Heart left ventricle (tissue), 16 donors: ENCODE measurements around the gene TRMU. TPM values are rescaled to one million over a fixed set of nuclear protein-coding genes. Genes with fewer than 3 reads are reported as not detected.

Experiments
- ATAC-seq, 4 donors: fragments of 200-7000 bp; cut with Tn5 transposase; one replicate each; pipeline ENCODE4 v1.9.1; 2020 to 2022; ENCODE audit warnings: moderate library complexity in 4 of 4, mild to moderate bottlenecking in 3 of 4, moderate number of reproducible peaks in 1 of 4
- DNase-seq, 5 donors: peaks; one replicate each; pipeline ENCODE4 v3.0.0-alpha.2; 2020
- H3K27ac ChIP-seq, 12 donors: fragments of 200-600 bp; sonication (generic) in 4 of 12; one replicate each; pipeline versions ENCODE4 v1.5.0 to v1.8.0; 2016 to 2022; ENCODE audit warnings: mild to moderate bottlenecking in 2 of 12
- H3K27me3 ChIP-seq, 9 donors: fragments of 200-600 bp; sonication (generic) in 2 of 9; one replicate each; pipeline versions ENCODE4 v1.5.1 to v1.8.0; 2016 to 2022; ENCODE audit warnings: mild to moderate bottlenecking in 3 of 9
- H3K36me3 ChIP-seq, 9 donors: fragments of 200-600 bp; sonication (generic) in 2 of 9; one replicate each; pipeline versions ENCODE4 v1.5.0 to v1.8.0; 2018 to 2022; ENCODE audit warnings: mild to moderate bottlenecking in 2 of 9
- H3K4me1 ChIP-seq, 12 donors: fragments of 200-600 bp; sonication (generic) in 4 of 12; one replicate each; pipeline versions ENCODE4 v1.5.0 to v1.8.0; 2016 to 2022; ENCODE audit warnings: mild to moderate bottlenecking in 3 of 12
- H3K4me3 ChIP-seq, 12 donors: fragments of 200-600 bp; sonication (generic) in 4 of 12; one replicate each; pipeline versions ENCODE4 v1.5.0 to v1.8.0; 2017 to 2022; ENCODE audit warnings: mild to moderate bottlenecking in 9 of 12, moderate library complexity in 4 of 12
- H3K9me3 ChIP-seq, 12 donors: fragments of 200-600 bp; sonication (generic) in 4 of 12; one replicate each; pipeline versions ENCODE4 v1.5.0 to v1.8.0; 2016 to 2022; ENCODE audit warnings: mild to moderate bottlenecking in 1 of 12
- POLR2A ChIP-seq, 2 donors: fragments of 450-650 bp; IDR thresholded peaks; one replicate each; pipeline ENCODE4 v1.6.1; 2017; ENCODE audit warnings: antibody characterized with exemption in 2 of 2, mild to moderate bottlenecking in 2 of 2, moderate library complexity in 2 of 2
- whole genome bisulfite sequencing, 4 donors: extraction: QIAGEN DNeasy Blood & Tissue Kit in 2 of 4; methylation state at CpG; one replicate each; pipeline versions ENCODE4 v1.1.5 to v1.1.7; 2013 to 2018; 5-methylcytosine and 5-hydroxymethylcytosine counted together
- intact Hi-C, 10 donors: fragments of 100-400 bp; cut with DNase I; formaldehyde crosslinking; loops; one replicate each; pipeline versions ENCODE4 v1.11.1 to v1.14.2; 2022
- polyA plus RNA-seq, 2 donors: library from polyadenylated mRNA; stranded (reverse); fragments of 200-250 nt; gene quantifications; one replicate each; pipeline ENCODE4 v1.2.3, GENCODE V29; 2013
- total RNA-seq, 9 donors: library from RNA; depleted of rRNA in 2 of 9; stranded (reverse); fragments of >200 nt in 2 of 9; fragmentation: NEBNext Ultra II Directional in 3 of 9; extraction: Animal tissue kit (Norgen Biotek cat#: 25700) in 3 of 9; gene quantifications; one replicate each; pipeline versions ENCODE4 v1.1.0 to v1.2.4, GENCODE V29; 2016 to 2023
- TF ChIP-seq, protein P1 (sequence below), 12 donors: fragments of 200-600 bp; sonication (generic) in 4 of 12; IDR thresholded peaks; one replicate each; pipeline versions ENCODE4 v1.5.0 to v1.8.0; 2018 to 2022; ENCODE audit warnings: antibody characterized with exemption in 12 of 12, mild to moderate bottlenecking in 5 of 12
- donor health status: ischemic (EF 13 %, LVEDD 7.1; RV severe dilation, severe dysfunction).
- donor health status: healthy with polysubstance abuse.
- donor health status: DM: no; HTN: yes; CAD: no.
- donor health status: DM: no; HTN: no; CAD: no.
- donor health status: ischemic (EF 25% LVEDD 6.9; RV normal size, moderate dysfunction).
- donor health status: ischemic (EF 25% LVEDD 5.7; RV mildly dilated, moderate dysfunction).
- donor health status: healthy.
- donor health status: DM: yes; HTN: yes; CAD: no.
- donor health status: ischemic (EF 35%, LVEDD 5.7; RV mildly dilated, moderate dysfunction).
- donor health status: nonischemic (EF 11% LVEDD 7.7; RV severe dilation, severe dysfunction).
- donor health status: DM: yes; HTN: yes; CAD: no.
- donor health status: PGD.
- donor health status: ischemic (EF 29% LVEDD 5.4; RV normal size, mild dysfunction).
- donor health status: nonischemic (EF 23%, LVEDD 6.1; RV moderate dilation, normal function).

Gene TRMU
- total and polyA plus RNA-seq, 11 donors: 24.3 to 48.7 (median 33.3) TPM

DNA sequence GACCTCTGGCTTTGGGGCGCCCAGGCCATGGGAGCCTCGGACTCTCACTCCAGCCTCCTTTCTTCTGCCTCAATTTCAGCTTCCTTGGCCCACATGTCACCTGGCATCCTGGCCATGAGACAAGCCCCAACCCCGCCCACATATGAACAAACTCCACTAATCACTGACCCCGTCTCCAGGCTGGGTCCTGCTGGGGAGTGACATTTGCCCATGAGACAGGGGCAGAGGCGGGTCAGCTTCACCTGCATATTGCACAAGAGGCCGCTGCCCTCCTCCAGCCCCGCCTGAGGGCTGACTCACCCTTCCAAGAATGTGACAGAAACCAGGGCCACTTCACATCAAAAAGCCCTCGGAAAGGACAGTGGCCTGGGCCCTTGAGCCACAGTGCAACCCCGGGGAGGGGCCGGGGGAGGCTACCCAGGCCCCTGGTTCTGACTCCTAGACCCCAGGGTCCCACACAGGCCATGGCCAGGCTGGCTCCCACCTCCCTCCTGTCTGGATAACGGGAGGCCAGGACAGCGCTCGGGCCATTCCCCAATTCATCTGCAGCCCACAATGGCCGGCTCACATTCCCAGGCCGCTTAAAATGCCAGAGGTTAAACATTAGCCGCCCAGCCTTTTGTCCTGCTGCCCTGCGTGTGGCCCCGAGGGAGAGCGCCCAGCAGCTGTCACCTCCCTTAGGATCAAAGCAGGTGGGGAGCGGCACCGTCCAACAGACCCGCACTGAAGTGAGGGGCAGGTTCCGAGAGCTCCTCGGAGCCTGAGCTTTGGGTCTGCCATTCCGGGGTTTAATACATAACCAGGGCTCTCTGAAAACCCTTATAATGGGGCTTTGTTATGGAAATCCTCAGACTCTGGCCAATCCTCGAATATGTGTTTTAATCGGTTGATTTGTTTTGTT, 42.3 kb downstream of the TRMU start:
- Histone ChIP-seq H3K4me1 (peaks cover 0 to 11% (median 2%) of the 10 kb centered on the region in 12 donors), H3K27ac (peak overlapping the region in 6 of 12 donors; percentile 28 to 62 (median 54)), H3K9me3 (peaks cover 0 to 12% (median 0%) of the 10 kb centered on the region in 12 donors), H3K4me3 (no peak overlapping the region), H3K27me3 (no peaks in the 10 kb centered on the region), H3K36me3 (peaks cover 0 to 4% (median 0%) of the 10 kb centered on the region in 9 donors)
- ATAC-seq (peak; percentile 36 to 71 (median 61)), DNase-seq (peak in 2 of 5 donors; percentile 50 to 54)
- intact Hi-C loops: no loop called here
- no peak for TF ChIP-seq POLR2A (IDR thresholded peaks at IDR 0.05)
- TF ChIP-seq, protein P1, sequence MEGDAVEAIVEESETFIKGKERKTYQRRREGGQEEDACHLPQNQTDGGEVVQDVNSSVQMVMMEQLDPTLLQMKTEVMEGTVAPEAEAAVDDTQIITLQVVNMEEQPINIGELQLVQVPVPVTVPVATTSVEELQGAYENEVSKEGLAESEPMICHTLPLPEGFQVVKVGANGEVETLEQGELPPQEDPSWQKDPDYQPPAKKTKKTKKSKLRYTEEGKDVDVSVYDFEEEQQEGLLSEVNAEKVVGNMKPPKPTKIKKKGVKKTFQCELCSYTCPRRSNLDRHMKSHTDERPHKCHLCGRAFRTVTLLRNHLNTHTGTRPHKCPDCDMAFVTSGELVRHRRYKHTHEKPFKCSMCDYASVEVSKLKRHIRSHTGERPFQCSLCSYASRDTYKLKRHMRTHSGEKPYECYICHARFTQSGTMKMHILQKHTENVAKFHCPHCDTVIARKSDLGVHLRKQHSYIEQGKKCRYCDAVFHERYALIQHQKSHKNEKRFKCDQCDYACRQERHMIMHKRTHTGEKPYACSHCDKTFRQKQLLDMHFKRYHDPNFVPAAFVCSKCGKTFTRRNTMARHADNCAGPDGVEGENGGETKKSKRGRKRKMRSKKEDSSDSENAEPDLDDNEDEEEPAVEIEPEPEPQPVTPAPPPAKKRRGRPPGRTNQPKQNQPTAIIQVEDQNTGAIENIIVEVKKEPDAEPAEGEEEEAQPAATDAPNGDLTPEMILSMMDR (IDR thresholded peaks at IDR 0.05): no peak
- WGBS, 4 donors: 54 to 61% (median 57%) methylated on average over 22 to 27 of the region's 27 CpGs

DNA sequence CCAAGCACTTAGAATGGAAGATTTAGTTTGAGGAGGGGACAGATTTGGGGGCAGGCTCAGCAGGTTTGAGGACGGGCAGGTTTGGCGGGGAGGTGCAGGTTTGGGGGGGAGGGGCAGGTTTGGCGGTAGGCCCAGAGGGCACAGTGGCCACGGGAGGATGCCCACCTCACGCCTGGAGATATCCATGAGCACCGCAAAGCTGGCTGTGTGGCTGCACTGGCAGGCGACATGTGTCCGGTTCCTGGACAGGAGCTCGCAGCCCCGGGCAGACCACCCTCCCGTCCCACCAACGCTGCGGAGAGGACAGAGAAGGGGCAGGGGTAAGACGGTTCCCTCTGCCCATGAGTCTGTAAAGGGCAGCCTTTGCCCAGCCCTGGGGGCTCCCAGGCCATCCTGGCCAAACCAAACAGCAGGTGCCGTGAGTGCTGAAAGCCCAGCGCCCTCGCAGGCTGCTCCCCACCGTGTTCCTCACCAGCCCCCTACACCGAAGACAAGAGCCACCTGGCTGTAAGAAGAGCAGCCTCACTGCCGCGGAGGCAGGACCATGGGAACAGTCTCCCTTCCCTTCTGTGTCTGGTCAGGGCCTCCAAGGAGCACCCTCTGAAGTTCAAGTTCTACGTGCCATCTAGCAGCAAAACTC, 43.0 kb downstream of the TRMU start:
- intact Hi-C loops: no loop called here
- H3K27ac ChIP-seq: peak overlapping the region in 1 of 12 donors; percentile 59
- DNase-seq: peak in 1 of 5 donors; percentile 58

DNA sequence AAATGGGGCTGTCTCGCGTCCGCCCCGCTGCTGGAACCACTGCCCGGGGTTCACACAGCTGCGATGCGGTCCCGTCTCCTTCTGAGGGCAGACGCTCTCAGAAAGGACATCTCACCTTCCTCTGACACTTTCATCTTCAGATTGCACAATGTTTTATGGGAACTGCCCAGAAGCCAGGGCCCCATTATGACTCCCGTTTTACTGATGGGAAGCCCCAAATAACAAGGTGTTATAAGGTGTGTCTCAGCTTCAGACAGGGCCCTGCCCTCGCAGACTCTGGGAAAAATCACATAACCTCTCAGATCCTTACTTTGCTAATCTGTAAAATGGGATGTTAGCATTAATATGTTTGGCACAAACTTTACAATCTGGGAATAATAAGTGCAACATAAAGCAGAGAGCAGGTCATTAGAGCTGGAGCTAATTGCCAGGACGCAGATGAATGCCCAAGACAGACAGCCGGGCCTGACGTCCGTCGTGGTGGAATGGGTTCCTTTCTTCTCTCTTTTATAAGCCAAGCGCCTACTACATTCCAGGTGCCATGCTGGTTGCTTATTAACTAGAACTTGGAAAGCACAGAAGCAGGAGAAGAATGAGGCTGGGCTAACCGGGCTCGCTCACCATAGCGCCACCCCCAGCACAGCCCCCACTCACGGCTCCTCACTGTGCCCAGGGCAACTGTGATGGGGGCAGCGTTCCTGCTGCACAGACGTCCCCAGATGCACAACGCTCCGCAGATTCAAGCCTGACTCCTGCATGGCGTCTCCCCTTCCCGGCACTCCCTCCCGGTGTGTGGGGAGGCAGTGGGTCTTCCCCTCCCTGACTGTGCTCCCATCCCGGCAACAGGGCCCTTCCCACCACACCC, 43.8 kb downstream of the TRMU start:
- intact Hi-C loops: no loop called here
- Histone ChIP-seq H3K9me3 (peaks cover 0 to 12% (median 0%) of the 10 kb centered on the region in 12 donors), H3K4me3 (no peak overlapping the region), H3K27ac (no peak overlapping the region), H3K27me3 (no peaks in the 10 kb centered on the region), H3K4me1 (peaks cover 0 to 11% (median 2%) of the 10 kb centered on the region in 12 donors), H3K36me3 (peaks cover 0 to 4% (median 0%) of the 10 kb centered on the region in 9 donors)
- no peak for ATAC-seq
- TF ChIP-seq POLR2A (IDR thresholded peaks at IDR 0.05): no peak
- TF ChIP-seq, protein P1 (IDR thresholded peaks at IDR 0.05): no peak
- DNase-seq: peak in 2 of 5 donors; percentile 11 to 34
- WGBS, 4 donors: 82 to 85% (median 84%) methylated on average over 29 of the region's 29 CpGs

More for the DNA sequence above, 43.0 kb downstream of the TRMU start:
- H3K4me3 ChIP-seq: no peak overlapping the region
- H3K36me3 ChIP-seq: peaks cover 0 to 4% (median 0%) of the 10 kb centered on the region in 9 donors
- H3K27me3 ChIP-seq: no peaks in the 10 kb centered on the region
- TF ChIP-seq, protein P1 (IDR thresholded peaks at IDR 0.05): no peak
- no peak for TF ChIP-seq POLR2A (IDR thresholded peaks at IDR 0.05)
- peaks cover 0 to 12% (median 0%) of the 10 kb centered on the region in 12 donors for H3K9me3 ChIP-seq
- 71 to 77% (median 76%) methylated on average over 7 to 22 of the region's 22 CpGs for WGBS, 4 donors
- peaks cover 0 to 11% (median 2%) of the 10 kb centered on the region in 12 donors for H3K4me1 ChIP-seq
- ATAC-seq: no peak
